ENCODE results near the gene OR1S2. TPM values are rescaled to one million over a fixed set of nuclear protein-coding genes. Genes with fewer than 3 reads are reported as not detected.

Gene OR1S2
- total RNA-seq, 6 experiments from 2014 or later = not detected

DNA sequence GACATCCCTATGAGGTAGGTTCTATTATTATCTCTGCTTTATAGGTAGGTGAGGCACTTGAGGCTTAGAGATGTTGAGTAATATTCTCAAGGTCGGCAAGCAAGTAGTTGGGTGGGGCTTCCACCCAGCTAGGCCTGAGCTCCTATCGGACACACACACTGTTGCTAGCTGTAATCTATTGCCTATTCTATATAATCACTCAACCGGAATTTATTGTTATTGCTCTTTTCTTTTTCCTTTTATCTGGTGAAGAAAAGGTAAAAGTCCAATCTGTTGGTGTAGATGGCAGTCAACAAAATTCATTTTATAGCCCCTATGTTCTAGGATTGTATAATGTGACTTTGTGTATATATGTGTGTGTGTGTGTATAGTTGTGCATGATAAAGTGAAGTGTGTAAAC is 11.7 kb downstream of the OR1S2 start:
- TF ChIP-seq, protein P1, sequence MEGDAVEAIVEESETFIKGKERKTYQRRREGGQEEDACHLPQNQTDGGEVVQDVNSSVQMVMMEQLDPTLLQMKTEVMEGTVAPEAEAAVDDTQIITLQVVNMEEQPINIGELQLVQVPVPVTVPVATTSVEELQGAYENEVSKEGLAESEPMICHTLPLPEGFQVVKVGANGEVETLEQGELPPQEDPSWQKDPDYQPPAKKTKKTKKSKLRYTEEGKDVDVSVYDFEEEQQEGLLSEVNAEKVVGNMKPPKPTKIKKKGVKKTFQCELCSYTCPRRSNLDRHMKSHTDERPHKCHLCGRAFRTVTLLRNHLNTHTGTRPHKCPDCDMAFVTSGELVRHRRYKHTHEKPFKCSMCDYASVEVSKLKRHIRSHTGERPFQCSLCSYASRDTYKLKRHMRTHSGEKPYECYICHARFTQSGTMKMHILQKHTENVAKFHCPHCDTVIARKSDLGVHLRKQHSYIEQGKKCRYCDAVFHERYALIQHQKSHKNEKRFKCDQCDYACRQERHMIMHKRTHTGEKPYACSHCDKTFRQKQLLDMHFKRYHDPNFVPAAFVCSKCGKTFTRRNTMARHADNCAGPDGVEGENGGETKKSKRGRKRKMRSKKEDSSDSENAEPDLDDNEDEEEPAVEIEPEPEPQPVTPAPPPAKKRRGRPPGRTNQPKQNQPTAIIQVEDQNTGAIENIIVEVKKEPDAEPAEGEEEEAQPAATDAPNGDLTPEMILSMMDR (IDR thresholded peaks at IDR 0.05) = no peak
- TF ChIP-seq POLR2A (IDR thresholded peaks at IDR 0.05) = no peak
- Histone ChIP-seq H3K36me3 (no peaks in the 10 kb centered on the region), H3K4me3 (no peak overlapping the region), H3K4me1 (no peaks in the 10 kb centered on the region), H3K9me3 (no peaks in the 10 kb centered on the region), H3K27me3 (no peaks in the 10 kb centered on the region), H3K27ac (no peak overlapping the region)
- WGBS (ENCODE audit: insufficient coverage, low coverage, low lambda C conversion rate, missing lambda C conversion rate) = 65% methylated on average over 3 of the region's 3 CpGs
- intact Hi-C loops (cut with DNase I) = no loop called here
- DNase-seq (no peak), ATAC-seq (no peak)

DNA sequence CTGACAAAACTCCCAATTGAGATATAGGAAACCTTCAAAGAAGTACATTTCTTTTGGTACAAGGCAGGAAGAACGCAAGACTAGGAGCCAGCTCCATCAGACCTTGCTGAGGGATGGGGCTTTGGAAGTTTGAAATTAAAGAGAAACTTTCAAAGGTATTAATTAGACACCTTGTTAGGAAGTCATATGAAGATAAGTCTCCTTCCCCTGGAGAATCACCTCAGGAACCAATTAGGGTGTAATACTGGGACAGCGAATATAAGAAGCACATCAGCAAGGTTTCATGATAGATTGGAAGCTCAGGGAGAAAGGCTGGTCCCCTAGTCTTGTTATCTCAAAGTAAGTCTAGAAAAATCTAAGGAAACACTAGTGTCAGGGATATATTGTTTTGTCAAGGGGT is 15.2 kb downstream of the OR1S2 start, which contains the start of gene OR9Q2:
TSS of gene OR9Q2 (plus strand) at position 301 of the 400 bp plus-strand sequence. CDS start 1,421 bp downstream, outside the sequence.
- no peak within 1 kb of the TSS for H3K4me3 ChIP-seq
- intact Hi-C loops (cut with DNase I) = no loop called here
- no peak within 1 kb of the TSS for H3K27ac ChIP-seq
- TF ChIP-seq, protein P1 (IDR thresholded peaks at IDR 0.05) = no peak
- TF ChIP-seq POLR2A (IDR thresholded peaks at IDR 0.05) = no peak
- DNase-seq (no peak), ATAC-seq (no peak)
- H3K27me3 ChIP-seq = no peaks in the 10 kb centered on the region
- H3K36me3 ChIP-seq = no peaks in the 10 kb centered on the region
- WGBS (ENCODE audit: insufficient coverage, low coverage, low lambda C conversion rate, missing lambda C conversion rate) = 57% methylated on average over 2 of the region's 2 CpGs
- H3K4me1 ChIP-seq = no peaks in the 10 kb centered on the region
- H3K9me3 ChIP-seq = no peaks in the 10 kb centered on the region

DNA sequence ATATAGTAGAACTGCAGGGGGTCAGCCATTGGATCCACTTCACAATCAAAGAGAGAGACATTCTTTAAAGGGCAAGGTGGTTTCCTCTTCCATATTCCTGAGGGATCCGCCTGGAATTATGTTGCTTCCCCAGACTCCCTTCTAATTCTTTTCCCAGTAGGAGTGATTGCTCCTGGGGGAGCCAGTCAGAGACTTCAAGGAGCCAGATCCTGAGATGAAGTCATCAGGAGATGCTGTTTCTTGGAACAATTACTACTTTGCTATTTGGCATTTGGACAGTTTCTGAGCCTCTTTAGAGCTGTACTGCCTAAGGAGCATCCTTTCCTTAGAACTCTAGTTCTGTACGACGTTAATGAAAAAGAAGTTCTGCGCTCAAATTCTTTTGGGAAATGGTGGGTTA is 17.0 kb downstream of the OR1S2 start:
- DNase-seq (no peak), ATAC-seq (no peak)
- Histone ChIP-seq H3K4me3 (no peak overlapping the region), H3K36me3 (no peaks in the 10 kb centered on the region), H3K4me1 (no peaks in the 10 kb centered on the region), H3K27me3 (no peaks in the 10 kb centered on the region), H3K27ac (no peak overlapping the region), H3K9me3 (no peaks in the 10 kb centered on the region)
- intact Hi-C loops (cut with DNase I) = no loop called here
- 69% methylated on average over 4 of the region's 4 CpGs for WGBS (ENCODE audit: insufficient coverage, low coverage, low lambda C conversion rate, missing lambda C conversion rate)
- TF ChIP-seq, protein P1 (IDR thresholded peaks at IDR 0.05) = no peak

DNA sequence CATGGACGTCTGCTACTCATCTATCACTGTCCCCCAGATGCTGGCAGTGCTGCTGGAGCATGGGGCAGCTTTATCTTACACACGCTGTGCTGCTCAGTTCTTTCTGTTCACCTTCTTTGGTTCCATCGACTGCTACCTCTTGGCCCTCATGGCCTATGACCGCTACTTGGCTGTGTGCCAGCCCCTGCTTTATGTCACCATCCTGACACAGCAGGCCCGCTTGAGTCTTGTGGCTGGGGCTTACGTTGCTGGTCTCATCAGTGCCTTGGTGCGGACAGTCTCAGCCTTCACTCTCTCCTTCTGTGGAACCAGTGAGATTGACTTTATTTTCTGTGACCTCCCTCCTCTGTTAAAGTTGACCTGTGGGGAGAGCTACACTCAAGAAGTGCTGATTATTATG is 24.3 kb downstream of the OR1S2 start:
- 65% methylated on average over 5 of the region's 7 CpGs for WGBS (ENCODE audit: insufficient coverage, low coverage, low lambda C conversion rate, missing lambda C conversion rate)
- intact Hi-C loops (cut with DNase I) = no loop called here
- Histone ChIP-seq H3K36me3 (no peaks in the 10 kb centered on the region), H3K27ac (no peak overlapping the region), H3K27me3 (no peaks in the 10 kb centered on the region), H3K4me1 (no peaks in the 10 kb centered on the region), H3K9me3 (no peaks in the 10 kb centered on the region), H3K4me3 (no peak overlapping the region)
- ATAC-seq (no peak), DNase-seq (no peak)
- TF ChIP-seq, protein P1 (IDR thresholded peaks at IDR 0.05) = no peak
- no peak for TF ChIP-seq POLR2A (IDR thresholded peaks at IDR 0.05)

DNA sequence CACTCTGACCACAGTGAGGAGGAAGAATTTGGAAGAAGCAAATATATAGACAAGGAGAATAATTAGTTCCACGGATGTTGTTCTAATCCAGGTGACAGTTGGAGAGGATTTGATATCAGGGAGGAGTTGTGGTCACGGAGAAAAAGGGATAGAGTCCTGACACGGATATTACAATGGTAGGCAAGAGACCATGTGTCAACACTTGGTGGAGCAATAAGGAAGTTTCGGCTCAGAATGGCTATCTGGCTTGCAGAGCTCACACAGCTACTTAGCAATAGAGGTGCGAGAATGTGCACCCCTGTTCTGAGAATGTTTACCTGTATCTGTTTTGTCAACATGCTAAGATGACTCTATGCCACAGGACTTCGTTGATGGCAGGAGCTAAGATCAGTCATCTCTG is 25.5 kb downstream of the OR1S2 start:
- ATAC-seq = no peak
- Histone ChIP-seq H3K4me1 (no peaks in the 10 kb centered on the region), H3K9me3 (no peaks in the 10 kb centered on the region), H3K27ac (no peak overlapping the region), H3K27me3 (no peaks in the 10 kb centered on the region), H3K4me3 (no peak overlapping the region), H3K36me3 (no peaks in the 10 kb centered on the region)
- DNase-seq = no peak
- intact Hi-C loops (cut with DNase I) = no loop called here
- 58% methylated on average over 6 of the region's 6 CpGs for WGBS (ENCODE audit: insufficient coverage, low coverage, low lambda C conversion rate, missing lambda C conversion rate)
- TF ChIP-seq POLR2A (IDR thresholded peaks at IDR 0.05) = no peak
